Pancreas (tissue), 10 donors: ENCODE results near the gene AHRR. TPM values are rescaled to one million over a fixed set of nuclear protein-coding genes. Genes with fewer than 3 reads are reported as not detected.
A peak's percentile ranks its signal among the peaks of the same experiment; 100 is the strongest.

Experiments
- ATAC-seq, 4 donors: fragments of 200-7000 bp; cut with Tn5 transposase; one replicate each; pipeline versions ENCODE4 v1.8.0 to v1.9.1; 2020; ENCODE audit warnings: mild to moderate bottlenecking in 4 of 4, moderate library complexity in 4 of 4
- DNase-seq, 6 donors: peaks; one replicate each; pipeline ENCODE4 v3.0.0-alpha.2; 2020
- FAIRE-seq: peaks from 2 replicates; lab custom pipeline; 2012; peaks lifted over from hg19 to GRCh38; lab: Jason Lieb, UNC
- H3K27ac ChIP-seq, 4 donors: fragments of 200-600 bp; sonication (generic); 1 replicate in 3 of 4; 2 replicates in 1 of 4; pipeline versions ENCODE4 v1.5.0 to v1.8.0; 2020
- H3K27me3 ChIP-seq, 4 donors: fragments of 200-600 bp; one replicate each; pipeline ENCODE4 v1.8.0; 2021
- H3K36me3 ChIP-seq, 3 donors: fragments of 200-600 bp; sonication (generic) in 1 of 3; one replicate each; pipeline versions ENCODE4 v1.5.0 to v1.8.0; 2020 to 2021
- H3K4me1 ChIP-seq, 3 donors: fragments of 200-600 bp; one replicate each; pipeline ENCODE4 v1.8.0; 2021
- H3K4me3 ChIP-seq, 4 donors: fragments of 200-600 bp; sonication (generic) in 2 of 4; one replicate each; pipeline versions ENCODE4 v1.5.0 to v1.8.0; 2020 to 2021
- H3K9me3 ChIP-seq, 4 donors: fragments of 200-600 bp; one replicate each; pipeline ENCODE4 v1.8.0; 2021
- WGBS, 2 donors: extraction: QIAGEN DNeasy Blood & Tissue Kit; methylation state at CpG; one replicate each; pipeline ENCODE4 v1.1.7; 2013; 5-methylcytosine and 5-hydroxymethylcytosine counted together
- intact Hi-C, 3 donors: fragments of 100-400 bp; cut with DNase I; formaldehyde crosslinking; loops; one replicate each; pipeline versions ENCODE4 v1.11.1 to v1.14.2; 2022
- polyA plus RNA-seq, 2 donors: library from polyadenylated mRNA; stranded (reverse); fragments of 200-250 nt; gene quantifications; one replicate each; pipeline ENCODE4 v1.2.3, GENCODE V29; 2013
- total RNA-seq, 6 donors: library from RNA; stranded (reverse); fragmentation: NEBNext Ultra II Directional in 4 of 6; extraction: Animal tissue kit (Norgen Biotek cat#: 25700) in 4 of 6; gene quantifications; one replicate each; pipeline versions ENCODE4 v1.2.1 to v1.2.4, GENCODE V29; 2021 to 2023
- TF ChIP-seq, protein P1 (sequence below), 4 donors: fragments of 200-600 bp; sonication (generic) in 3 of 4; IDR thresholded peaks; one replicate each; pipeline versions ENCODE4 v1.5.0 to v1.8.0; 2021; ENCODE audit warnings: antibody characterized with exemption in 4 of 4
- donor health status: healthy with polysubstance abuse.
- donor health status: DM: no; HTN: no; CAD: no; lungs with moderate emphysema.
- donor health status: DM: no; HTN: no; CAD: no.
- donor health status: control.
- donor health status: control.
- donor health status: Bipolar disorder and iron deficiency.
- donor health status: DM: yes; HTN: yes; CAD: no.
- donor health status: DM: no; HTN: no; CAD: no.
- donor health status: DM: no; HTN: no; CAD: no.
- donor health status: DM: yes; HTN: yes; CAD: no.

AHRR gene
- total and polyA plus RNA-seq, 8 donors: 0.34 to 1.7 (median 0.69) TPM

DNA sequence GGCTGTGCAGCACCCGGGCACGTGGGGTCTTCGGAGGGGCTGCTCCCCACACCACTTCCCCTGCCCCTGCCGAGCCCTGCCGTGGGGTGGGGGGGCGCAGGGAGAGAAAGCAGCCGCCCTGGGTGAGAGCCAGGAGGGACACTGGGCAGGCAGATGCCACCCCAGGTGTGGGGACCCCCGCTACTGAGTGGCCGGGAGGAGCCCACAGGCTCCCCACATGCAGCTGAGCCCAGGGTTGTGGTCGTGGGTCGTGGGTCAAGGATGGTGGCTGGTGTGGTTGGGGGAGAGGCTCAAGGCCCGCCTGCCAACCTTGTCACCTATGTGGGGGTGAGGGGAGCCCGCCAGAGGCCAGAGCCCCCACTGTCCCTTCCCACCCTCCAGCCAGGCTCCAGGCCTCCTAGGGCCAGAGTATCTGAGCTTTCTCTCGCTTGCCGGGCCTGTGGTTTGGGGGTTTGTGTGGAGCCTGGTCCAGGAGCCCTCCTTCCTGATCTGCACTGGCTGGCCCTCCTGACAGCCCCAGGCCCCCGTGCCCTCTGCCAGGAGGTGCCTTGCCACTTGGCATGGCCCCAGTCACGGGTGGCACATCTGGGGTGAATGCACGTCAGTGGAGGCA is 157.0 kb downstream of the AHRR start:
- DNase-seq (peak in 1 of 6 donors; percentile 64), ATAC-seq (no peak), FAIRE-seq (no peak)
- peaks cover 0 to 6% (median 6%) of the 10 kb centered on the region in 3 donors for H3K4me1 ChIP-seq
- no peak overlapping the region for H3K4me3 ChIP-seq
- H3K27ac ChIP-seq: no peak overlapping the region
- intact Hi-C loops: no loop called here
- TF ChIP-seq, protein P1, sequence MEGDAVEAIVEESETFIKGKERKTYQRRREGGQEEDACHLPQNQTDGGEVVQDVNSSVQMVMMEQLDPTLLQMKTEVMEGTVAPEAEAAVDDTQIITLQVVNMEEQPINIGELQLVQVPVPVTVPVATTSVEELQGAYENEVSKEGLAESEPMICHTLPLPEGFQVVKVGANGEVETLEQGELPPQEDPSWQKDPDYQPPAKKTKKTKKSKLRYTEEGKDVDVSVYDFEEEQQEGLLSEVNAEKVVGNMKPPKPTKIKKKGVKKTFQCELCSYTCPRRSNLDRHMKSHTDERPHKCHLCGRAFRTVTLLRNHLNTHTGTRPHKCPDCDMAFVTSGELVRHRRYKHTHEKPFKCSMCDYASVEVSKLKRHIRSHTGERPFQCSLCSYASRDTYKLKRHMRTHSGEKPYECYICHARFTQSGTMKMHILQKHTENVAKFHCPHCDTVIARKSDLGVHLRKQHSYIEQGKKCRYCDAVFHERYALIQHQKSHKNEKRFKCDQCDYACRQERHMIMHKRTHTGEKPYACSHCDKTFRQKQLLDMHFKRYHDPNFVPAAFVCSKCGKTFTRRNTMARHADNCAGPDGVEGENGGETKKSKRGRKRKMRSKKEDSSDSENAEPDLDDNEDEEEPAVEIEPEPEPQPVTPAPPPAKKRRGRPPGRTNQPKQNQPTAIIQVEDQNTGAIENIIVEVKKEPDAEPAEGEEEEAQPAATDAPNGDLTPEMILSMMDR (IDR thresholded peaks at IDR 0.05): no peak
- 35 to 58% methylated on average over 17 of the region's 18 CpGs for WGBS, 2 donors
- no peaks in the 10 kb centered on the region for H3K9me3 ChIP-seq
- peaks cover 0 to 13% (median 0%) of the 10 kb centered on the region in 4 donors for H3K27me3 ChIP-seq
- H3K36me3 ChIP-seq: no peaks in the 10 kb centered on the region

DNA sequence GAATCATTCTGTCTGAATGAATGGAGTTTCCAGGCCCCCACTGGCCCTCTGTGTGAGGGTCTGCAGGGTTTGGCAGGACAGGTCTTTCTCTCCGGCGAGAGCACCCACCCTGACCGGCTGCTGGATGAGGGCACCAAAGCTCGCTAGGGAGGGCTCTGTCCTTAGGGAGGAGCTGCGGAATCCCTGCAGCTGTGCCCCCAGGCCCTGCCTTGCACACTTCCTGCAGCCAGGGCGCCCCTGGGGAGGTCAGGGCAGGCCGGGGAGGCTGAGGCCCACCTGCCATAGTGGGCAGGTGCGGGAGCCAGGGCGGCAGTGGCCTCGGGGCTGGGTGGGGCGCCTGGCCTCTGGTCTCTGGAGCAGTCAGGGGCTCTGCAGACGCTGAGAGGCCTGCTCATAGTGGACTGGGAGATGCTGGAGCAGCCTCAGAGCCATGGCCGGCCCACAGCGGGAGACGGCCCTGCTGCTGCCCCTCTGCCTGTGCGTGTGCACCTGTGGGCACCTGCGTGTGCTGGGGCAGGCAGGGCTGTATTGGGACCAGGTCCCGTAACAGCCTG is 157.5 kb downstream of the AHRR start:
- DNase-seq: peak in 2 of 6 donors; percentile 18 to 69
- TF ChIP-seq, protein P1 (IDR thresholded peaks at IDR 0.05): no peak
- Histone ChIP-seq H3K27me3 (peaks cover 0 to 13% (median 0%) of the 10 kb centered on the region in 4 donors), H3K36me3 (no peaks in the 10 kb centered on the region), H3K9me3 (no peaks in the 10 kb centered on the region), H3K27ac (no peak overlapping the region), H3K4me1 (peaks cover 0 to 6% (median 6%) of the 10 kb centered on the region in 3 donors), H3K4me3 (no peak overlapping the region)
- 48 to 67% methylated on average over 16 to 18 of the region's 18 CpGs for WGBS, 2 donors
- ATAC-seq: no peak
- intact Hi-C loops: no loop called here
- no peak for FAIRE-seq

DNA sequence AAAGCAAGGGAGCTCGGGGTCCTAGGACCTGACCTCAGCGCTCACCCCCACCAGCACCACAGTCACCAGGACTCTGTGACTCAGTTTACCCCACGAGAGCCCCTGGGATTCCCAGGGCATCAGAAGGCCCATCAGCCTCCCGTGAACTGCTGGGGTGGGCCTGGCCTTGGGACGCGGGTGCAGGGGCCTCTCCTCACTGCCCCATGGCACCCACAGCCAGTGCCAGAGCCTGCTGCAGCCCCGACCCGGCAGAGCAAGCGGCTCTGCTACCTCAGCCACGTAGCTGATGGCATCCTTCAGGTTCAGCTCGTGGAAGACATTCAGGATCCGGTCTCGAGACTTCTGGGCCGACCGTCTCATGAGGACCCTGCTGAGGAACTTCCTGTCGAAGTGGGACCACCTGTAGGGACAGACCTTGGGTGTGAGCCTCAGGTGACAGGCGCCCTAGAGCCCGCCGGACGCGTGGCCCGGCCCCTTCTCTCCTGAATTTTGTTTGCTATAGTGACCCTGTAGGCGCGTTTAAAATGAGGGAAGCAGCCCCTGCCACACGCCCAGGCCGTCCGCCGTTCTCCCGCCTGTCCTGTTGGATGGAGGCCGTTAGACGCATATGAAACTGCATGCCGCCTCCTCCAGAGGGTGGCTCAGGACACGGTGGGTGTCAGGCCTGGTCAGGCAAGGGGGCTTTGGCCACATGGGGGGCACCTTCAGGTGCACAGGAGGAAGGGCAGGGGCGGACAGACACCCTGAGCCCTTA is 158.2 kb downstream of the AHRR start:
- intact Hi-C loops: no loop called here
- no peak overlapping the region for H3K4me3 ChIP-seq
- H3K27ac ChIP-seq: no peak overlapping the region
- TF ChIP-seq, protein P1 (IDR thresholded peaks at IDR 0.05): no peak
- peaks cover 0 to 6% (median 5%) of the 10 kb centered on the region in 3 donors for H3K4me1 ChIP-seq
- no peak for ATAC-seq
- H3K36me3 ChIP-seq: no peaks in the 10 kb centered on the region
- 45 to 64% methylated on average over 34 of the region's 34 CpGs for WGBS, 2 donors
- peaks cover 0 to 13% (median 0%) of the 10 kb centered on the region in 4 donors for H3K27me3 ChIP-seq
- H3K9me3 ChIP-seq: no peaks in the 10 kb centered on the region
- peak in 2 of 6 donors; percentile 11 to 63 for DNase-seq
- no peak for FAIRE-seq

DNA sequence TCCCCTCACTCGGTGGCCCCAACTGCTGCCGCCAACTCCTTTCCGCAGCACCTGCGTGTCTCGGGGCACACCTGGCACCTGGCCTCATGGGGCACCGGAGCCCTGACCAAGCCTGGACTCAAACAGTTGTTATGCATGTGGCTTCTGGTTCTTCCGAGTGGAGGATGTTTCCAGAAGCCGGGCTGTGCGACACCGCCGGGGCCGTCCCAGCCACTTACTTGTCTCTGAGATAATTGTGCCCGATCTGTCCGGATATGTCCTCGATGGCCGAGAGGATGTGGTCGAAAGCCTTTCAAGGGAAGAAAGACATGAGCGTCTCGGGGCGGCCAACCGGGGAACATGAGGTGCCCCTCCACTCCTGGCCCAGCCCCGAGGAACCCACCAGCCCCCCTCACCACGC is 159.8 kb downstream of the AHRR start:
- TF ChIP-seq, protein P1 (IDR thresholded peaks at IDR 0.05): no peak
- H3K36me3 ChIP-seq: no peaks in the 10 kb centered on the region
- no peak for ATAC-seq
- no peak overlapping the region for H3K4me3 ChIP-seq
- H3K4me1 ChIP-seq: no peaks in the 10 kb centered on the region
- H3K9me3 ChIP-seq: no peaks in the 10 kb centered on the region
- DNase-seq: peak in 1 of 6 donors; percentile 46
- 72 to 73% methylated on average over 20 to 23 of the region's 23 CpGs for WGBS, 2 donors
- peaks cover 0 to 13% (median 0%) of the 10 kb centered on the region in 4 donors for H3K27me3 ChIP-seq
- no peak for FAIRE-seq
- H3K27ac ChIP-seq: no peak overlapping the region
- intact Hi-C loops: no loop called here
